GM23248 (cell line): ENCODE results near the gene NTF3.

Source experiments
- EZH2 ChIP-seq: fragments of 200-600 bp; sonication (generic); IDR thresholded peaks from 2 replicates; pipeline ENCODE4 v1.6.1; 2018; ENCODE audit warnings: antibody characterized with exemption, mild to moderate bottlenecking; ENCODE audit not compliant: insufficient read depth, poor library complexity, severe bottlenecking
- EZH2phosphoT487 ChIP-seq: fragments of 200-600 bp; sonication (generic); IDR thresholded peaks from 2 replicates; pipeline ENCODE4 v1.6.1; 2018; ENCODE audit warnings: antibody characterized with exemption, moderate library complexity, mild to moderate bottlenecking, low read depth; ENCODE audit not compliant: insufficient read depth

- TF ChIP-seq EZH2: no peak
- no peak for TF ChIP-seq EZH2phosphoT487
Measured at GRCh38 chr12:5509557-5509956, 77.6 kb downstream of the NTF3 start.
